ENCODE data around the gene ZFR. TPM values are rescaled to one million over a fixed set of nuclear protein-coding genes. Genes with fewer than 3 reads are reported as not detected.

Gene ZFR
- total and polyA plus RNA-seq, 8 donors = 15.7 to 33.4 (median 23.1) TPM

DNA sequence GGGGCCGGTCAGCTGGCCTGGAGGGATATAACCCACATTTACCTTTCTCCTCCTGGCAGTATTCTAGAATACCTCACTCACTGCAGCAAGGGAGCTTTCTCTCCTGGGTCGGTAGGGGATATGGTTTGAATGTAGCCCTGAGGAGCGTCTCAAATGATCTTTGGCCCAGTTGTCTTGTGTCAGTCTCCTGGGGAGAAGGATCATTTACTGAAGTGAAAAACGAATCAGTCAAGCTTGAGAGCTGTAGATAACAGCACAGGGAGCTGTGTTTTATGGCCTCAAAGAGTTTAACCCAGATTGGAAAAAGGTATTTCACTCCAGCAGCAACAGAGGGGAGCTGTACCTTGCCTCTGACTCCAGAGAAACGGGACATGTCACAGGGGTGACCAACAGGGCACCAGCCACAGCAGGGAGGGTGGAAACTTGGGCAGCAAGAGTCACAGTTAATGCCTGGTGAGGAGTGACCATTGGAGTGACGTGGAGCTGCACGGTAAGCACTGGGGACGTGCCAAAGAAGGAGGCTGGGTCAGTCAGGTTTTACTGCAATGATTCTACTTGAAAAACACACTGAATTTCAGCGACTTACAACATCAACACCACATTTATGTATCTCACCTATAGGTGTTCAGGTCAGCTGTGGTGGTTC lies 29.8 kb upstream of the ZFR start:
- Histone ChIP-seq H3K9me3 (no peaks in the 10 kb centered on the region), H3K4me3 (no peak overlapping the region), H3K36me3 (no peaks in the 10 kb centered on the region), H3K27ac (no peak overlapping the region), H3K27me3 (no peaks in the 10 kb centered on the region), H3K4me1 (no peaks in the 10 kb centered on the region)
- DNase-seq (peak in 1 of 6 donors; percentile 13), ATAC-seq (no peak), FAIRE-seq (no peak)
- intact Hi-C loops (cut with DNase I) = no loop called here
- TF ChIP-seq, protein P1, sequence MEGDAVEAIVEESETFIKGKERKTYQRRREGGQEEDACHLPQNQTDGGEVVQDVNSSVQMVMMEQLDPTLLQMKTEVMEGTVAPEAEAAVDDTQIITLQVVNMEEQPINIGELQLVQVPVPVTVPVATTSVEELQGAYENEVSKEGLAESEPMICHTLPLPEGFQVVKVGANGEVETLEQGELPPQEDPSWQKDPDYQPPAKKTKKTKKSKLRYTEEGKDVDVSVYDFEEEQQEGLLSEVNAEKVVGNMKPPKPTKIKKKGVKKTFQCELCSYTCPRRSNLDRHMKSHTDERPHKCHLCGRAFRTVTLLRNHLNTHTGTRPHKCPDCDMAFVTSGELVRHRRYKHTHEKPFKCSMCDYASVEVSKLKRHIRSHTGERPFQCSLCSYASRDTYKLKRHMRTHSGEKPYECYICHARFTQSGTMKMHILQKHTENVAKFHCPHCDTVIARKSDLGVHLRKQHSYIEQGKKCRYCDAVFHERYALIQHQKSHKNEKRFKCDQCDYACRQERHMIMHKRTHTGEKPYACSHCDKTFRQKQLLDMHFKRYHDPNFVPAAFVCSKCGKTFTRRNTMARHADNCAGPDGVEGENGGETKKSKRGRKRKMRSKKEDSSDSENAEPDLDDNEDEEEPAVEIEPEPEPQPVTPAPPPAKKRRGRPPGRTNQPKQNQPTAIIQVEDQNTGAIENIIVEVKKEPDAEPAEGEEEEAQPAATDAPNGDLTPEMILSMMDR (IDR thresholded peaks at IDR 0.05) = no peak
- WGBS, 2 donors = 54 to 56% methylated on average over 9 of the region's 9 CpGs

DNA sequence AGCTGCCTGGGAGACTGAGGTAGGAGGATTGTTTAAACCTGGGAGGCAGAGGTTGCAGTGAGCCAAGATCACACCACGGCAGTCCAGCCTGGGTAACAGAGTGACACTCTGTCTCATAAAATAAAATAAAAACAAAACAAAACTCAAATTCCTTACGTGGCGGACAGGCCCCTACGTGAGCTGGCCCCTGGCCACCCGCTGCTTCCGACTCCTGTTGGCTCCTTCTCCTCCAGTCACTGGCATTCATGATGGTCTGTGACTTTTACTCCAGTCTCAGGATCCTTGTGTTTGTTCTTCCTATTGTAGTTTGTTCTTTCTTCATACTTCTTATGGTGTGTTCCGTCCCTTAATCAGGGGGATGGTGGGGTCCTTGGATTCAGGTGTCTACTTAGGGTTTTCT lies 28.5 kb upstream of the ZFR start:
- Histone ChIP-seq H3K4me1 (no peaks in the 10 kb centered on the region), H3K27me3 (no peaks in the 10 kb centered on the region), H3K9me3 (no peaks in the 10 kb centered on the region), H3K36me3 (no peaks in the 10 kb centered on the region), H3K4me3 (no peak overlapping the region), H3K27ac (no peak overlapping the region)
- FAIRE-seq (no peak), DNase-seq (no peak), ATAC-seq (no peak)
- 87 to 97% methylated on average over 7 of the region's 7 CpGs for WGBS, 2 donors
- intact Hi-C loops (cut with DNase I) = no loop called here
- TF ChIP-seq, protein P1 (IDR thresholded peaks at IDR 0.05) = no peak

DNA sequence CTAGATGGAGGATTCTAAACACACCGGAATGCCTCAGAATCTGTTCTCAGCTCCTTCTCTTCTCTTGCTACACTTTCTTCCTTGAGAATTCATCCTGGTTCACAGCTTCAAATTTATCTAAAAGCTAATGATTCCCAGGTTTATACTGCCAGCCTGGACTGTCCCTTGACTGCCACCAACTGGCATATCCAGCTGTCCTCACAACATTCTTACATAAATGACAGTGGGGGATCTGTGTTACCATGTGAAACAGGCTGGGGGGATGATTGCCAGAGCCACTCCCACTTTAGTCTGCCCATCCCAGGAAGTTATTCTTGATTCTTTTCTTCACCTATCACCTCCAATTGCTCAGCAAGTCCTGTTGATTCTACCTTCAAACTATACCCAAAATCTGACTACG lies 27.2 kb upstream of the ZFR start:
- no peak for FAIRE-seq
- ATAC-seq = peak in 3 of 4 donors; percentile 43 to 71 (median 65)
- DNase-seq = no peak
- no peaks in the 10 kb centered on the region for H3K27me3 ChIP-seq
- H3K9me3 ChIP-seq = no peaks in the 10 kb centered on the region
- 77% methylated on average over 2 of the region's 2 CpGs for WGBS, 2 donors
- H3K4me3 ChIP-seq = no peak overlapping the region
- TF ChIP-seq, protein P1 (IDR thresholded peaks at IDR 0.05) = no peak
- intact Hi-C loops (cut with DNase I) = no loop called here
- no peaks in the 10 kb centered on the region for H3K4me1 ChIP-seq
- H3K27ac ChIP-seq = no peak overlapping the region
- no peaks in the 10 kb centered on the region for H3K36me3 ChIP-seq

DNA sequence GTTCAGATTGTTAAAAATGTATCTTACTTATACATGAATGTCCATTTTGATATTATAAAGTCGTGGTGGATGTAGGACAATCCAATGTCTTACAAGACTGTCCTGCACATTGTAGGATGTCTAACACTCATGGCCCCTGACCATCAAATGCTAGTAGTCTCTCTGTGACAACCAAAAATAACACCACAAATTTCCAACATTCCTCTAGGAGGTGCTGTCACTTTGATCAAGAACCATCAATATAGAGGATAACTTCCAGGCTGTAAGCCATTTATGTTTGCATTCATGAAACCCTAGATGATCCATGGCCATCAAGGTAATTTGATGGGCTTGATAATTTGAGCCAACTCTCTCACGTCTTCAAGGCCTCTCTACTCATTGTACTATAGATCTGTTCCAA lies 20.5 kb upstream of the ZFR start:
- no peak for FAIRE-seq
- TF ChIP-seq, protein P1 (IDR thresholded peaks at IDR 0.05) = no peak

DNA sequence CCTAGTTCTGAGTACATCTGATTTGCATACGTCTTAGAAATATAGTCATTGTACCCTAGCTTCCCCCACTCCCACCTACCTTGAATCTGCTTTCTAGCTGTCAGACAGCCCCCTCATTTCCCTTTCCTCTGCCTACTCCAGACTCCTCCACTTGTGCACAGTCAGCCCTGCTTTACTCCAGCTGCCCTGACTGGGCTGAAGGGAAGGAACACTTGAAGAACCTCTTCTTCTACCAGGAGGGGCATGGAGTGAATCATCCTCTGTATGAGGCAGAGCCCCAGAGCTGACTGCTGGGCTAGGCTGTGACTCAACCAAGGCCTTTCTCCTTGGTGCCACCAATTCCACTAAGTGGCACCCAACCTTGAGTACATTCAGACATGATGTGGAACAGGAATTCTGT lies 18.1 kb upstream of the ZFR start:
- TF ChIP-seq, protein P1 (IDR thresholded peaks at IDR 0.05) = no peak
- DNase-seq (no peak), ATAC-seq (no peak), FAIRE-seq (no peak)
- H3K27ac ChIP-seq = no peak overlapping the region
- intact Hi-C loops (cut with DNase I) = no loop called here
- no peaks in the 10 kb centered on the region for H3K36me3 ChIP-seq
- no peaks in the 10 kb centered on the region for H3K4me1 ChIP-seq
- 43 to 85% methylated on average over 1 of the region's 1 CpG for WGBS, 2 donors
- peaks cover 0 to 4% (median 0%) of the 10 kb centered on the region in 4 donors for H3K27me3 ChIP-seq
- no peaks in the 10 kb centered on the region for H3K9me3 ChIP-seq
- no peak overlapping the region for H3K4me3 ChIP-seq

More for the DNA sequence above, 20.5 kb upstream of the ZFR start:
- no peak overlapping the region for H3K27ac ChIP-seq
- H3K36me3 ChIP-seq = no peaks in the 10 kb centered on the region
- DNase-seq (no peak), ATAC-seq (no peak)
- intact Hi-C loops (cut with DNase I) = no loop called here
- WGBS, 2 donors = 54 to 63% methylated on average over 2 of the region's 2 CpGs
- H3K9me3 ChIP-seq = no peaks in the 10 kb centered on the region
- H3K4me1 ChIP-seq = no peaks in the 10 kb centered on the region
- no peak overlapping the region for H3K4me3 ChIP-seq
- peaks cover 0 to 4% (median 0%) of the 10 kb centered on the region in 4 donors for H3K27me3 ChIP-seq
